Hypothalamus (tissue), 51 donors: ENCODE data around the gene TPO.

Experiments used
- DNase-seq, 51 donors: peaks; one replicate each; lab custom pipeline; 2025; lab: John Stamatoyannopoulos, UW

Gene TPO

DNA sequence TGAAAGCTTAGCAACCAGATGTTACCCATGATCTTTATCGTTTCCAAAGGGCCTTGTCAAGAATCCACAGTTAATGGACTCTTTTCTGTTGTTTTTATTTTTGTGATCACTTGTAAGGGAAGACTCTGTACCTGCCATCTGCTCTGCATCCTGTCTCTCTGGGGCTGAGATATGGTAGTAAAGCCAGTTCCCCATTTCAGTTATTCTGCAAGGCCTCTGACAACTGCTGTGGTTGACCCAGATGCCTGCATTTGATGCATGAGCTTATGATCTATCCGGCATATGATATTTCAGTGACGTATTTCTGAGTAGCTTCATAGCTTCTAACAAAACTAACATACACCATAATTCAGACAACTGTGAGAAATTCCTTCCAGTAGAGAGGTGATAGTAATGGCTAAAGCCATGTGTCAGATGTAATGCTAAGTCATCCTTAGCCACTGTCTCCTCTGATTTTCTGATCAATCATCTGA lies 105.1 kb downstream of the TPO start:
- no peak for DNase-seq

DNA sequence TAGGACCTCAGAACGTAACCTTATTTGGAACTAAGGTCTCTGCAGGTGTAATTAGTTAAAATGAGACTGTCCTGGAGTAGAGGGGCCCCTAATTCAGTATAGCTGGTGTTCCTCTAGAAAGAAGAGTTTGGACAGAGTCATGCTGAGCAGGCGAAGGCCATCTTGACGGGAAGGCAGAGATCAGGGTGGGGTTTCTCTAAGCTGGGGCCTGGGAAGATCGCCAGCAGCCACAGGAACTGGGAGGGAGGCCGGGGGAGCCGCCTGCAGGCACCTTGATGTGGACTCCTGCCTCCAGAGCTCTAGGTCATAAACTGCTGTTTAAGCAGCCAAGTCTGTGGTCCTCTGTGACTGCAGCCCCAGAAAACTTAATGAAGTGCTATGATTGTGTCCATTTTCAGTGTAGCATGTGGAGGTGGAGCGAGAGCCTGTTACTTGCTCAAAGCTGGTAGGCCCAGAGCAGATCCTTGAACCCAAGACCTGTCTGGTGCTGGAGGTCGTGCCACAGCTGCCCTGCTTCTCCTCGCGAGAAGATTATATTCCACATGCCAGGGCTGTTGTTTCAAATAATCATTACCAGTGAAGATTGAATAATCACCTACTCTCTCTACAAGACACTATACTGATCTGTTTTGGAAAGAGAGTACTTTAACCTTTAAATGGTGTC lies 105.7 kb downstream of the TPO start:
- DNase-seq, result no peak

DNA sequence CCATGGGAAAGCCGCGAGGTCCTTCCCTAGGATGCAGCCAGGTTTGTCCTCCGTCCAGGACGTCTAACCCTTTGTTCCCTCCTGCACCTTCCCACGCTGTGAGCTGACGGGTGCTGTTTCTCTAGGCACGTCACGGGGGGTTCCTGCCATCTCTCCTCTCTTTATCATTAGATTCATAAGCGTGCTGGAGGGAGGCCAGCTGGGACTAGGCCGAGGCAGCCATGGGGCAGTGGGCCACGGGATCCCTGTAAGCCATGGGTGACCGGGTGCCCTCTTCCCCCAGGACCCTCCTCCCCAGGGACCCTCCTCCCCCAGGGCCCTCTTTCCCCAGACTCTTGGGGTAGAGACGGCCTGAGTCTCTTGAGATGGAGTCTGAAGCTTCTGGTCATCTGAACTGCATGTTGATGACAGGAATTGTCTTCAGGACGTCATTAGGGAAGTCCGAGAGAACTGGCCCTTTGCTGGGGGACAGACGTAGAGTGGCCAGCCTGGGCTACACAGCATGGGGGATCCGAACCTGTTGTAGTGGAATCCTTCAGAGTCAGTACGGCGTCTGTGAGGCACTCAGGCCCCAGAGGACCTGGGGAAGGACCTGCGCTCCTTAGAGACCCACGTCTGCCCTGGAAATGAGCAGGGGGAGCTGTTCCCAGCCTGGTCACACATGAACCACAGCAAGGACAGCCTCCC lies 108.1 kb downstream of the TPO start:
- no peak for DNase-seq

DNA sequence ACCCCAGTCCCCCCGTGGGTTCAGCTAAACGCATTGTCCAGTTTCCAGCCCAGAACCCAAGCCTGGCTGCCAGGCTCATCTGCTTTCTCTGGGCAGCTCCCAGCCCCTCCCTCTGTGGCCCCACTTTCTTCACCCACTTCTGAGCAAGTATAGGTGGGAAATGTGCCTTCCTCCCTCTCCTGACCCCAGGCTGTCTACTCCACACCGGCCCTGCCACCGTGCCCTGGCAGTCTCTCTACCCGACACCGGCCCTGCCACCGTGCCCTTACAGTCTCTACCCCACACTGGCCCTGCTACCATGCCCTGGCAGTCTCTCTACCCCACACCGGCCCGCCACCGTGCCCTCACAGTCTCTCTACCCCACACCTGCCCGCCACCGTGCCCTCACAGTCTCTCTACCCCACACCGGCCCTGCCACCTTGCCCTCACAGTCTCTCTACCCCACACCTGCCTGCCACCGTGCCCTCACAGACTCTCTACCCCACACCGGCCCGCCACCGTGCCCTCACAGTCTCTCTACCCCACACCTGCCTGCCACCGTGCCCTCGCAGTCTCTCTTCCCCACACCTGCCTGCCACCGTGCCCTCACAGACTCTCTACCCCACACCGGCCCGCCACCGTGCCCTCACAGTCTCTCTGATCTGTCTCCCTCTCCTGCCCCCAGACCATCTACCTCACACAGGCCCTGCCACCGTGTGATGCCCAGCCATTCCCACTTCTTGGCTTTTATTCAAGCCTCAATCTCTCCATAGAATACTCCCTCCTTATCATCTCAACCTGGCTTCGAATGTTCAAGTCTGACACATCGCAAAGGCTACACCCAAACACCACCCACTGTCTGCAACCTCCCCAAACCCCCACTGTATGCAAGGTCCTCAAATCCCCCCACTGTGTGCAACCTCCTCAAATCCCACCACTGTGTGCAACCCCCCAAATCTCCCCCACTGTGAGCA lies 108.9 kb downstream of the TPO start:
- no peak for DNase-seq

DNA sequence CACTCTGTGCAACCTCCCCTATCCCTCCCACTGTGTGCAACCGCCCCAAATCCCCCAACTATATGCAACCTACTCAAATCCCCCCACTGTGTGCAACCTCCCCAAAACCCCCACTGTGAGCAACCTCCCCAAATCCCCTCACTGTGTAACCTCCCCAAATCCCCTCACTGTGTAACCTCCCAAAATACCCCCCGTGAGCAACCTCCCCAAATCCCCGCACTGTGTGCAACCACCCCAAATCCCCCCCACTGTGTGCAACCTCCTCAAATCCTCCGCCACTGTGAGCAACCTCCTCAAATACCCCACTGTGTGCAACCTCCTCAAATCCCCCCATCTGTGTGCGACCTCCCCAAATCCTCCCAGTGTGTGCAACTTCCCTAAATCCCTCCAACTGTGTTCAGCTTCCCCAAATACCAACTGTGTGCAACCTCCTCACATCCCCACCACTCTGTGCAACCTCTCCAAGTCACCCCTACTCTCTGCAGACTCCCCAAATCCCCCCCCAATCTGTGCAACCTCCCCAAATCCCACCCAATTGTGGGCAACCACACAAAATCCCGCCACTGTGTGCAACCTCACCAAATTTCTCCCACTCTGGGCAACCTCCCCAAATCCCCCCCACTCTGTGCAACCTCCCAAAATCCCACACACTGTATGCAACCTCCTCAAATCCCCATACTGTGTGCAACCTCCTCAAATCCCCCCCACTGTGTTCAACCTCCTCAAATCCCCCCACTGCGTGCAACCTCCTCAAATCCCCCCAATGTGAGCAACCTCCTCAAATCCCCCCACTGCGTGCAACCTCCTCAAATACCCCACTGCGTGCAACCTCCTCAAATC lies 114.1 kb downstream of the TPO start:
- no peak for DNase-seq

DNA sequence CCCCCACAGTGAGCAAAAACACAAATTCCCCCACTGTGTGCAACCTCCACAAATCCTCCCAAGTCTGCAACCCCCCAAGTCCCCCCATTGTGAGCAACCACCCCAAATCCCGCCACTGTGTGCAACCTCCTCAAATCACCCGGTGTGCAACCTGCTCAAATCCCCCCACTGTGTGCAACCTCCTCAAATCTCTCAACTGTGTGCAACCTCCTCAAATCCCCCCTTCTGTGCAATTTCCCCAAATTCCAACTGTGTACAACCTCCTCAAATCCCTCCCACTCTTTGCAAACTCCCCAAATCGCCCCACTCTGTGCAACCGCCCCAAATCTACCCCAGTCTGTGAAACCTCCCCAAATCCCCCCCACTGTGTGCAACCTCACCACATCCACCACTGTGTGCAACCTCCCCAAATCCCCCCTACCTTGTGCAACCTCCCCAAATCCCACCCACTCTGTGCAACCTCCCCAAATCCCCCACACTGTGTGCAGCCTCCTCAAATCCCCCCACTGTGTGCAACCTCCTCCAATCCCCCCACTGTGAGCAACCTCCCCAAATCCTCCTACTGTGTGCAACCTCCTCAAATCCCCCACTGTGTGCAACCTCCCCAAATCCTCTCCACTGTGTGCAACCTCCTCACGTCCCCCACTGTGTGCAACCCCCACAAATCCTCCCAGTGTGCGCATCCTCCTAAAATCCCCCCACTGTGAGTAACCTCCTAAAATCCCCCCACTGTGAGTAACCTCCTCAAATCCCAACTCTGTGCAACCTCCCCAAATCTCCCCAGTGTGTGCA lies 115.2 kb downstream of the TPO start:
- DNase-seq, result no peak

DNA sequence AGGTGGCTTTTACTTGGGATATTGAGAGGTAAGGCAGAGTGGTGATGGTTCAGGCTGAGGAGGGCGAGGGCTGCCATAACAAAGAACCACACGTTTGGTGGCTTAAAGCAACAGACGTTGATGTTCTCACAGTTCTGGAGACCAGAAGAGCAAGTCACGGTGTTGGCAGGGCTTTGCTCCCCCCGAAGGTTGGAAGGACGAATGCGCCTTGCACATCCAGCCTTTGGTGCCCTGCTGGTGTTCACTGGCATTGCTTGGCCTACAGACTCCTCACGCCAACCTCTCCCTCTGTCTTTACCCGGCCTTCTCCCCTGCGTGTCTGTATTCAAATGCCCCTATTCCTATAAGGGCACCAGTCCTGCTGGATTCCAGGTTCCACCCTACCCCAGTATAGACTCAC lies 125.4 kb downstream of the TPO start:
- no peak for DNase-seq

- DNase-seq, result no peak
Observed at GRCh38 chr2:1539441-1539840, 126.2 kb downstream of the TPO start.

GRCh38 chr2:1539973-1540372 lies 126.7 kb downstream of the TPO start:
- no peak for DNase-seq

GRCh38 chr2:1540481-1540880 lies 127.2 kb downstream of the TPO start:
- no peak for DNase-seq

DNA sequence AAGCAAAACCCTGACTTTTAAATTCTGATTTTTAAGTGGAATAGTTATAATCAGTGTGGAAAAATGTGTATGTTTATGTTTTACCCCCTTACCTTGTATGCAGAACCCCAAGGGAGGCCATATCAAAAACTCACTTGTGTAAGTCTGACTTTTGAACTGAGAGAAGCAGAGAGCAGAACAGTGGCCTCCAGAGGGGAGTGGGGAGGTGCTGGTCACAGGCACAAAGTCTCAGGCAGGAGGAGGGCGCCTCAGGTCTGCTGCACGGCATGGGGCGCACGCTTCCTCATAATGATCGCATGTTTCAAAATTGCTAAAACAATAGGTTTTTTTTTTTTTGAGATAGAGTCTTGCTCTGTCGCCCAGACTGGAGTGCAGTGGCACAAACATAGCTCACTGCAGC lies 127.8 kb downstream of the TPO start:
- DNase-seq, result no peak

- no peak for DNase-seq
Observed at GRCh38 chr2:1541819-1542475, 128.7 kb downstream of the TPO start.

- DNase-seq, result no peak
Observed at GRCh38 chr2:1542971-1543370, 129.7 kb downstream of the TPO start.

DNA sequence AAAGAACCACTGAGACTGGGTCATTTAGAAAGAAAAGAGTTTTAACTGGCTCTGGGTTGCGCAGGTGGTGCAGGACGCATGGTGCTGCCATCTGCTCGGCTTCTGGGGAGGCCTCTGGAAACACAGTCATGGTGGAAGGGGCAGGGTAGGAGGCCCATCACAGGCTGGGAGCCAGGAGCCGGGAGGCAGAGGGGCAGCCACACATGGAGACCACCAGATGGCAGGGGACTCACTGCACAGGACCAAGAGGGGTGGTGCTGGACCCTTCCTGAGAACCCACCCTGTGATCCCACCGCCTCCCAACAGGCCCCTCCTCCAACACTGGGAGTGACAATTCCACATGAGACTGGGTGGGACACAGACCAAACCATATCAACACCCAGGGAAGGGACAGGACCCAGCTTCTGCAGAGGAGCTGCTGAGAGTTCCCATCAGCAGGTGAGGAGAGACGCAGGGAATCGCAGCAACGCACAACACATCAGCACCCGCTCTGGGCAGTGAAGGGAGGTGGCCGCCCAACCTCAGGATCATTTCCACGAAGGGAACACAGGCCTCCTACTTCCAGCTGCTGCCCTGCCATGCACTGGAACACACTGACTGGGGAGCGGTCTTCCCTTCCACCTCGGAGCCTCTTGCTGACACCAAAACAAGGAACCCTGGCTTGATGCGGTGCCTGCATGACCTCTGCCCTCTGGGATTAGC lies 130.7 kb downstream of the TPO start:
- no peak for DNase-seq

DNA sequence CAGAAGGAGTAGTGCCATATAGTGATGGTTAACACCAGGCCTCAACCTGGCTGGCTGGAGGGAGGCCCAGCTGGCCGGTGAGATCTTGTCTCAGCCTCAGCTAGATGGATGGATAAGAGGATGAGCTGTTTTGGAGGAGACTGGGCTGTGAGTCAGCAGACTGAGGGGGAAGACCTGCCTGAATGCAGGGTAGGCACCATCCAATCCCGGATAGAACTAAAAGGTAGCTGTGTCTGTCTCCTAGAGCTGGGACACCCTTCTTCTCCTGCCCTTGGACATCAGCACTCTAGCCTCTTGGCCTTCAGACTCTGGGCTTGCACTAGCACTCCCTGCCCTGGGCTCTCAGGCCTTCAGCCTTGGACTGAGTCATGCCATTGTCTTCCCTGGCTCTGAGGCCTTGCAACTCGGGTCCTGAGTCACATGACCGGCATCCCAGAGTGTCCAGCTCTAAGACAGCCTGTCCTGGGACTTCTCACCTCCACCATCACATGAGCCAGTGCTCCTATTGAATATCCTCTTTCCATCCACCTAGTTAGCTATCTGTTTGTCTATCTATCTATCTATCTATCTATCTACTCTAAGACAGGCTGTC lies 131.3 kb downstream of the TPO start:
- DNase-seq, result peak in 2 of 51 donors; percentile 7 to 13

- peak in 25 of 51 donors; percentile 8 to 65 (median 18) for DNase-seq
Observed at GRCh38 chr2:1546023-1546591, 132.8 kb downstream of the TPO start.

GRCh38 chr2:1546901-1547300 lies 133.6 kb downstream of the TPO start:
- no peak for DNase-seq
